Right ventricle myocardium inferior (tissue), 1 donor: ENCODE results near the gene SLC29A2. TPM values are rescaled to one million over a fixed set of nuclear protein-coding genes. Genes with fewer than 3 reads are reported as not detected.
"Not testable (repeated sequence)": the region's sequence is repeated elsewhere in the genome, so short reads cannot be mapped to it uniquely, and the experiment has no call there.

ENCODE experiments used
- ATAC-seq: fragments of 200-7000 bp; cut with Tn5 transposase; one replicate; pipeline ENCODE4 v1.9.1; 2020; ENCODE audit warnings: mild to moderate bottlenecking, moderate library complexity
- DNase-seq: peaks from one replicate; pipeline ENCODE4 v3.0.0; 2021; ENCODE audit errors: missing footprints
- intact Hi-C: fragments of 100-400 bp; cut with DNase I; formaldehyde crosslinking; loops from one replicate; pipeline ENCODE4 v1.11.0; 2022
- total RNA-seq: library from RNA; stranded (reverse); fragmentation: NEBNext Ultra II Directional; extraction: Animal tissue kit (Norgen Biotek cat#: 25700); gene quantifications from one replicate; pipeline ENCODE4 v1.2.1, GENCODE V29; 2021
- donor health status: DM: no; HTN: yes; CAD: no; lungs with severe emphysema.

SLC29A2 gene
- total RNA-seq, 1 donor from 2014 or later, result 16.8 TPM

GRCh38 chr11:66361502-66361941 is 10.0 kb downstream of the SLC29A2 start:
- ATAC-seq (no peak), DNase-seq (no peak)
- intact Hi-C loops, result no loop called here

- intact Hi-C loops, result no loop called here
- ATAC-seq (no peak), DNase-seq (no peak)
These were observed 11.0 kb downstream of the SLC29A2 start for GRCh38 chr11:66360406-66361073.

- DNase-seq (no peak), ATAC-seq (no peak)
- intact Hi-C loops, result no loop called here
These were observed 11.9 kb downstream of the SLC29A2 start for GRCh38 chr11:66359662-66360087.

- intact Hi-C loops, ATAC-seq: not testable (repeated sequence)
- peak; percentile 22 for DNase-seq
These were observed 20.9 kb downstream of the SLC29A2 start for GRCh38 chr11:66350560-66351235.

GRCh38 chr11:66349084-66349386 is 22.5 kb downstream of the SLC29A2 start:
- DNase-seq (no peak), ATAC-seq (no peak)
- intact Hi-C loops, result loop anchor here (2.0 to 5.0 kb wide), 3 partner anchors 22 to 38 kb away; partner anchors contain the start of gene SLC29A2

- intact Hi-C loops, result loop anchor here (2.0 to 5.0 kb wide), 3 partner anchors 23 to 40 kb away; partner anchors contain the start of gene SLC29A2
- ATAC-seq (peak; percentile 81), DNase-seq (peak; percentile 88)
These were observed 23.9 kb downstream of the SLC29A2 start, which contains the start of gene B4GAT1 for GRCh38 chr11:66347425-66348276. Gene B4GAT1 (minus strand): TSS chr11:66347629. CDS start chr11:66347545, 84 bp downstream.

- intact Hi-C loops, result loop anchor here (5.0 kb wide), 2 partner anchors 34 to 41 kb away; no protein-coding TSS in a partner anchor
- DNase-seq, result peak; percentile 66
- ATAC-seq, result peak; percentile 0
These were observed 24.8 kb downstream of the SLC29A2 start for GRCh38 chr11:66346476-66347424.

GRCh38 chr11:66345316-66345649 is 26.3 kb downstream of the SLC29A2 start:
- ATAC-seq, result no peak
- intact Hi-C loops, result loop anchor here (5.0 kb wide), 2 partner anchors 33 to 42 kb away; no protein-coding TSS in a partner anchor

GRCh38 chr11:66344550-66345315 is 26.8 kb downstream of the SLC29A2 start, which contains the start of gene BRMS1:
Gene BRMS1 (minus strand): TSS chr11:66345104. CDS start chr11:66342234, 2,870 bp downstream.
- ATAC-seq (peak; percentile 89), DNase-seq (peak; percentile 100)
- intact Hi-C loops, result loop anchor here (5.0 kb wide), 2 partner anchors 32 to 43 kb away; no protein-coding TSS in a partner anchor

More at GRCh38 chr11:66345316-66345649, 26.3 kb downstream of the SLC29A2 start:
- DNase-seq, result no peak

GRCh38 chr11:66343176-66343575 is 28.4 kb downstream of the SLC29A2 start:
- DNase-seq, result peak; percentile 16

GRCh38 chr11:66341502-66342126 is 29.9 kb downstream of the SLC29A2 start:
- DNase-seq, result peak; percentile 60
- ATAC-seq, result no peak
- intact Hi-C loops, result no loop called here

More at GRCh38 chr11:66343176-66343575, 28.4 kb downstream of the SLC29A2 start:
- no peak for ATAC-seq
- intact Hi-C loops, result no loop called here

GRCh38 chr11:66340596-66341501 is 30.7 kb downstream of the SLC29A2 start:
- DNase-seq, result peak; percentile 25
- intact Hi-C loops, result no loop called here
- no peak for ATAC-seq

GRCh38 chr11:66339686-66340483 is 31.7 kb downstream of the SLC29A2 start:
- no peak for ATAC-seq
- intact Hi-C loops, result loop anchor here (5.0 kb wide), 1 partner anchor 118 kb away; no protein-coding TSS in a partner anchor
- peak; percentile 57 for DNase-seq

- intact Hi-C loops, result loop anchor here (5.0 kb wide), 1 partner anchor 117 kb away; no protein-coding TSS in a partner anchor
- DNase-seq, result peak; percentile 60
- ATAC-seq, result no peak
These were observed 32.3 kb downstream of the SLC29A2 start for GRCh38 chr11:66339162-66339675.
